ENCODE results near the gene RECK.
"Not testable (repeated sequence)": the region's sequence is repeated elsewhere in the genome, so short reads cannot be mapped to it uniquely, and the experiment has no call there.

Gene RECK

GRCh38 chr9:36036780-36037548 is at the start of gene RECK:
TSS of gene RECK (plus strand) at chr9:36036913. CDS start at chr9:36036999, 86 bp downstream.
- Histone ChIP-seq H3K27ac (ENCODE audit: low read length) (no peak within 1 kb of the TSS), H3K36me3 (replicated peaks; ENCODE audit: insufficient read depth, low read length) (no peaks in the 10 kb centered on the region), H3F3A (ENCODE audit: insufficient read depth, low read length) (no peaks in the 10 kb centered on the region), H2AFZ (ENCODE audit: low read length) (peak within 1 kb of the TSS; percentile 87), H4K20me1 (ENCODE audit: insufficient read depth, low read length) (no peaks in the 10 kb centered on the region), H3K4me1 (ENCODE audit: low read length) (peaks cover 11% of the 10 kb centered on the region), H3K4me3 (ENCODE audit: low read length) (peak within 1 kb of the TSS; percentile 88), H3K27me3 (replicated peaks; ENCODE audit: insufficient read depth, low read length) (no peaks in the 10 kb centered on the region), H3K9me3 (replicated peaks; ENCODE audit: insufficient read depth, low read length) (no peaks in the 10 kb centered on the region), H3K4me2 (ENCODE audit: low read depth, low read length) (peak within 1 kb of the TSS; percentile 93), H3K79me2 (ENCODE audit: low read length) (0 out of 2 replicates have a peak, but pooled peaks cover 5% of the 10 kb centered on the region), H3K9me2 (replicated peaks; ENCODE audit: insufficient read depth, low read length) (no peaks in the 10 kb centered on the region), H3K9ac (ENCODE audit: low read length) (peak within 1 kb of the TSS; percentile 55; the same call in 1 of the 2 replicates)
- peak; percentile 86 for DNase-seq
- TF ChIP-seq EZH2phosphoT487 (IDR thresholded peaks at IDR 0.05; ENCODE audit: low read length) (no peak), CTCF (IDR thresholded peaks at IDR 0.05; ENCODE audit: low read length) (no peak), EZH2 (optimal IDR thresholded peaks at IDR 0.05; ENCODE audit: low read depth, low read length) (no peak)

- Histone ChIP-seq H3K9ac (ENCODE audit: low read length) (no peak overlapping the region), H3K9me3 (replicated peaks; ENCODE audit: insufficient read depth, low read length) (no peaks in the 10 kb centered on the region), H2AFZ (ENCODE audit: low read length) (no peak overlapping the region), H3K9me2 (replicated peaks; ENCODE audit: insufficient read depth, low read length) (no peaks in the 10 kb centered on the region), H3K79me2 (ENCODE audit: low read length) (no peaks in the 10 kb centered on the region), H3K36me3 (replicated peaks; ENCODE audit: insufficient read depth, low read length) (no peaks in the 10 kb centered on the region), H3K27me3 (replicated peaks; ENCODE audit: insufficient read depth, low read length) (no peaks in the 10 kb centered on the region), H3K27ac (ENCODE audit: low read length) (no peak overlapping the region), H3K4me1 (ENCODE audit: low read length) (peaks cover 7% of the 10 kb centered on the region), H3K4me2 (ENCODE audit: low read depth, low read length) (no peak overlapping the region), H4K20me1 (ENCODE audit: insufficient read depth, low read length) (no peaks in the 10 kb centered on the region), H3K4me3 (ENCODE audit: low read length) (no peak overlapping the region), H3F3A (ENCODE audit: insufficient read depth, low read length) (no peaks in the 10 kb centered on the region)
- no peak for DNase-seq
- TF ChIP-seq EZH2 (optimal IDR thresholded peaks at IDR 0.05; ENCODE audit: low read depth, low read length) (no peak), EZH2phosphoT487 (IDR thresholded peaks at IDR 0.05; ENCODE audit: low read length) (no peak), CTCF (IDR thresholded peaks at IDR 0.05; ENCODE audit: low read length) (no peak)
Measured at GRCh38 chr9:35990155-35990554, 46.6 kb upstream of the RECK start.

GRCh38 chr9:35993136-35993535 is 43.6 kb upstream of the RECK start:
- not testable (repeated sequence) for H3K4me3 ChIP-seq (ENCODE audit: low read length); H3K9me2 ChIP-seq (replicated peaks; ENCODE audit: insufficient read depth, low read length); H3K9ac ChIP-seq (ENCODE audit: low read length); DNase-seq; H3K9me3 ChIP-seq (replicated peaks; ENCODE audit: insufficient read depth, low read length); H3K27me3 ChIP-seq (replicated peaks; ENCODE audit: insufficient read depth, low read length); H3F3A ChIP-seq (ENCODE audit: insufficient read depth, low read length); H2AFZ ChIP-seq (ENCODE audit: low read length); H3K4me2 ChIP-seq (ENCODE audit: low read depth, low read length); H4K20me1 ChIP-seq (ENCODE audit: insufficient read depth, low read length); H3K27ac ChIP-seq (ENCODE audit: low read length); H3K36me3 ChIP-seq (replicated peaks; ENCODE audit: insufficient read depth, low read length); H3K79me2 ChIP-seq (ENCODE audit: low read length)
- H3K4me1 ChIP-seq (ENCODE audit: low read length), result peaks cover 24% of the 10 kb centered on the region

Measured in MM.1S (cell line).